A549 (cell line): Measurements from ENCODE around the gene C19orf67.

Source experiments
- CHD2 ChIP-seq: fragments of 150-350 bp; IDR thresholded peaks from 2 replicates; pipeline ENCODE4 v1.6.1; 2014; ENCODE audit warnings: low read length; ENCODE audit not compliant: partially characterized antibody
- CTCF ChIP-seq: fragments of >200 bp; sonication (Bioruptor Twin); formaldehyde crosslinking; IDR thresholded peaks from 3 replicates; pipeline ENCODE4 v1.5.1; 2016
- ELK1 ChIP-seq: fragments of 150-350 bp; IDR thresholded peaks from 2 replicates; pipeline ENCODE4 v1.6.1; 2014; ENCODE audit warnings: low read depth, mild to moderate bottlenecking, low read length
- EP300 ChIP-seq, 2 experiments: fragments of >200 bp; sonication (Bioruptor Twin); formaldehyde crosslinking; IDR thresholded peaks; 2 replicates in 1 of 2; 3 replicates in 1 of 2; pipeline ENCODE4 v1.6.1; 2016 to 2017
- HES2 ChIP-seq: fragments of >200 bp; sonication (Bioruptor Twin); formaldehyde crosslinking; IDR thresholded peaks from 2 replicates; pipeline ENCODE4 v1.6.1; 2016
- JUNB ChIP-seq: fragments of >200 bp; sonication (Bioruptor Twin); formaldehyde crosslinking; IDR thresholded peaks from 2 replicates; pipeline ENCODE4 v1.6.1; 2016
- KDM5A ChIP-seq: fragments of 200-600 bp; sonication (generic); IDR thresholded peaks from 2 replicates; pipeline ENCODE4 v1.6.1; 2016; ENCODE audit warnings: antibody characterized with exemption, mild to moderate bottlenecking
- MYC ChIP-seq: IDR thresholded peaks from 2 replicates; pipeline ENCODE4 v1.6.1; 2012; ENCODE audit warnings: mild to moderate bottlenecking, inconsistent platforms, low read length, improper control_type of control experiment, borderline replicate concordance
- POLR2A ChIP-seq: IDR thresholded peaks from 2 replicates; pipeline ENCODE4 v1.6.1; 2012; ENCODE audit warnings: mild to moderate bottlenecking, low read length
- RCOR1 ChIP-seq: fragments of 150-350 bp; IDR thresholded peaks from 2 replicates; pipeline ENCODE4 v1.6.1; 2014; ENCODE audit warnings: antibody characterized with exemption, low read length, low read depth
- REST ChIP-seq: fragments of 200-600 bp; sonication (generic); IDR thresholded peaks from 2 replicates; pipeline ENCODE4 v1.6.1; 2016; ENCODE audit warnings: antibody characterized with exemption, mild to moderate bottlenecking, moderate library complexity
- RNF2 ChIP-seq: fragments of 200-600 bp; sonication (generic); IDR thresholded peaks from 2 replicates; pipeline ENCODE4 v1.6.1; 2016; ENCODE audit warnings: low read depth, mild to moderate bottlenecking, antibody characterized with exemption, moderate library complexity, borderline replicate concordance
- USF2 ChIP-seq: fragments of 450-650 bp; IDR thresholded peaks from 2 replicates; pipeline ENCODE4 v1.6.1; 2014; ENCODE audit warnings: antibody characterized with exemption

GRCh38 chr19:14052470-14052869 lies 33.1 kb downstream of the C19orf67 start:
- TF ChIP-seq CHD2 (no peak), CTCF (no peak), JUNB (no peak), RNF2 (no peak), USF2 (no peak), POLR2A (no peak), KDM5A (no peak), MYC (no peak), RCOR1 (no peak), HES2 (no peak), EP300 (IDR thresholded peaks at IDR 0.05) (no peak), ELK1 (no peak), REST (no peak)
